ENCODE results near the gene NEFH. TPM values are rescaled to one million over a fixed set of nuclear protein-coding genes. Genes with fewer than 3 reads are reported as not detected.

The NEFH gene
- total RNA-seq, 2 donors from 2014 or later: 0.33 to 0.52 TPM

- peaks cover 8% of the 10 kb centered on the region for H3K4me1 ChIP-seq
- DNase-seq (peak in 1 of 4 donors; percentile 20), ATAC-seq (no peak)
- H3K4me3 ChIP-seq: no peak overlapping the region
- intact Hi-C loops (cut with DNase I): no loop called here
- H3K27me3 ChIP-seq: peaks cover 0 to 11% of the 10 kb centered on the region in 2 donors
- WGBS, 2 donors: 50 to 58% methylated on average over 9 of the region's 9 CpGs
- H3K36me3 ChIP-seq (replicated peaks in 1 of 2; ENCODE audit: insufficient read depth in 1 of 2, low read depth in 2 of 2): no peaks in the 10 kb centered on the region
- H3K27ac ChIP-seq: no peak overlapping the region
- no peaks in the 10 kb centered on the region for H3K9me3 ChIP-seq
- TF ChIP-seq POLR2A (IDR thresholded peaks at IDR 0.05) (no peak), CTCF (IDR thresholded peaks at IDR 0.05) (no peak)
Measured at GRCh38 chr22:29469755-29470154, 10.3 kb upstream of the NEFH start.

- ATAC-seq: peak; percentile 77
- DNase-seq: peak; percentile 63 to 71 (median 66)
- H3K36me3 ChIP-seq (replicated peaks in 1 of 2; ENCODE audit: insufficient read depth in 1 of 2, low read depth in 2 of 2): no peaks in the 10 kb centered on the region
- no peaks in the 10 kb centered on the region for H3K9me3 ChIP-seq
- no peak overlapping the region for H3K27ac ChIP-seq
- intact Hi-C loops (cut with DNase I): no loop called here
- H3K4me3 ChIP-seq: no peak overlapping the region
- peaks cover 8% of the 10 kb centered on the region for H3K4me1 ChIP-seq
- H3K27me3 ChIP-seq: peaks cover 0 to 11% of the 10 kb centered on the region in 2 donors
- TF ChIP-seq POLR2A (IDR thresholded peaks at IDR 0.05): no peak
- peak; percentile 70 to 83 (median 75) for TF ChIP-seq CTCF (IDR thresholded peaks at IDR 0.05)
- WGBS, 2 donors: 24% methylated on average over 28 to 54 of the region's 54 CpGs
Measured at GRCh38 chr22:29470159-29470855, 9.7 kb upstream of the NEFH start.

GRCh38 chr22:29473001-29473400, 7.0 kb upstream of the NEFH start:
- no peak overlapping the region for H3K4me3 ChIP-seq

GRCh38 chr22:29475550-29475949, 4.5 kb upstream of the NEFH start:
- intact Hi-C loops (cut with DNase I): no loop called here
- H3K27ac ChIP-seq: no peak overlapping the region
- H3K9me3 ChIP-seq: no peaks in the 10 kb centered on the region
- no peaks in the 10 kb centered on the region for H3K36me3 ChIP-seq (replicated peaks in 1 of 2; ENCODE audit: insufficient read depth in 1 of 2, low read depth in 2 of 2)
- H3K4me1 ChIP-seq: peaks cover 10% of the 10 kb centered on the region
- no peak overlapping the region for H3K4me3 ChIP-seq
- TF ChIP-seq POLR2A (IDR thresholded peaks at IDR 0.05) (no peak), CTCF (IDR thresholded peaks at IDR 0.05) (no peak)
- WGBS, 2 donors: 74 to 86% methylated on average over 5 to 8 of the region's 8 CpGs
- no peak for DNase-seq
- H3K27me3 ChIP-seq: peaks cover under 1 to 19% of the 10 kb centered on the region in 2 donors
- ATAC-seq: no peak

More at GRCh38 chr22:29473001-29473400, 7.0 kb upstream of the NEFH start:
- H3K9me3 ChIP-seq: no peaks in the 10 kb centered on the region
- ATAC-seq: no peak
- no peak for DNase-seq
- intact Hi-C loops (cut with DNase I): no loop called here
- no peaks in the 10 kb centered on the region for H3K36me3 ChIP-seq (replicated peaks in 1 of 2; ENCODE audit: insufficient read depth in 1 of 2, low read depth in 2 of 2)
- peaks cover 8% of the 10 kb centered on the region for H3K4me1 ChIP-seq
- TF ChIP-seq POLR2A (IDR thresholded peaks at IDR 0.05) (no peak), CTCF (IDR thresholded peaks at IDR 0.05) (no peak)
- peaks cover 0 to 11% of the 10 kb centered on the region in 2 donors for H3K27me3 ChIP-seq
- WGBS, 2 donors: 47 to 58% methylated on average over 4 to 5 of the region's 5 CpGs
- H3K27ac ChIP-seq: no peak overlapping the region

- no peaks in the 10 kb centered on the region for H3K9me3 ChIP-seq
- DNase-seq (no peak), ATAC-seq (no peak)
- intact Hi-C loops (cut with DNase I): no loop called here
- TF ChIP-seq CTCF (IDR thresholded peaks at IDR 0.05) (no peak), POLR2A (IDR thresholded peaks at IDR 0.05) (no peak)
- WGBS, 2 donors: 64% methylated on average over 6 of the region's 6 CpGs
- H3K27ac ChIP-seq: no peak overlapping the region
- peaks cover 7 to 23% of the 10 kb centered on the region in 2 donors for H3K27me3 ChIP-seq
- H3K4me1 ChIP-seq: peaks cover 14% of the 10 kb centered on the region
- no peaks in the 10 kb centered on the region for H3K36me3 ChIP-seq (replicated peaks in 1 of 2; ENCODE audit: insufficient read depth in 1 of 2, low read depth in 2 of 2)
- no peak overlapping the region for H3K4me3 ChIP-seq
Measured at GRCh38 chr22:29476116-29476515, 3.9 kb upstream of the NEFH start.

Measured in body of pancreas (tissue), 4 donors.